ENCODE results near the gene SYNE2.
"Not testable (repeated sequence)": the region's sequence is repeated elsewhere in the genome, so short reads cannot be mapped to it uniquely, and the experiment has no call there.

The SYNE2 gene

DNA sequence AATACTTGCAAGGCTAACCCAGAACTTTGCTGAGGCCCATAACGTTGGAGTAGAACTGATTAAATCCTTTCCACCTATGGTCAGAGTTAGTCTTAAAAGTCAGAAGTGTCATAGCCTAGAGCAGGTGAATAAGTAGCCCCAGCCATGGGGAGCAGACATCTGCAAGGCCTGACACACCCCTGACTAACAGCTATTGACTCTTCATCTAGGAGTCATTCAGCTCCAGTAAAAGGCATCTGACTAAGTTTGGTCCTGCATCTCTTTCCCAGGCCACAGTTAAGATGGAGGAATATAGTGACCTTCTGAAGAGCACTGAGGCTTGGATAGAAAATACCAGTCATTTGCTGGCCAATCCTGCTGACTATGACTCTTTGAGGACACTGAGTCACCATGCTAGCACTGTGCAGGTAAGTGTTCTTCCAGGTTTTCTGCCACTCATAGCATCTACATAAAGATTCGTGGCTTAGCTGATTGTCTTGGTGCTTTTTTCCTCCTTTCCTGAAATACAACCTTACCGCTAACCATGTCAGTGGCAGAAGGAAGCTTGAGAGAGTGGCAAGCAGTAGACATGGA lies 228.5 kb downstream of the SYNE2 start:
- DNase-seq: no peak

DNA sequence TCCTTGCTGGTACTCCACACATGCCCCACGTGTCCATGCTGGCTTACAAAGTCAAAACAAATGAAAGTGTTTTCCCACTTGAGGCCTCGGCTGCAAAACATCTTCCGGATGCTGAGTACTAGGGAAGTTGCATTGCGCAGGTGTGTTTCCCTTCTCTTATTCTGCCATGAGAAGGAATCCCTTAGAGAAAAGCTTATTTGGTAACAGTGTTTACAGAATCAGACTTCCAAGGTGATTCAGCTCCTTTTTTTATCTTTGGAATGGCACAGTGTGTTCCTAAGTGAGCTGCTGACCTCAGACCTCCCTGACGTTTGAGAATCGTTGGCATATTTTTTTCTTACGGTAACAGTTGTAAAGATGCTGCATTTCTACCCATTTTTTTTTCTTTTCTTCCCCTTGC lies 230.0 kb downstream of the SYNE2 start:
- no peak for DNase-seq

DNA sequence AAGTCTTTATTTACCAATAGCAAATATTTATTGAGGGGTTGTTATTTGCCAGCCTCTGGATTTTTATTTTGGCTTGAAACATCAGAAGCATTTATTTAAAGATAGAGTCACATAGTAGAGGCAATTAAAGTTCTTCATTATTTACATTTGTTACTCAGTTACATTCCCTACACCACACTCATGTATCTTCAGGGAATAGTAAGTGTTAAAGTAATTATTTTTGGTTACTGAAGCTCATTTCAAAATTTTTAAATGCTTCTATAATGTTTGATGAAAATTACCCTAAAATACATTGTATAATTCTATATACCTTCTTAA lies 235.8 kb downstream of the SYNE2 start:
- no peak for DNase-seq

DNA sequence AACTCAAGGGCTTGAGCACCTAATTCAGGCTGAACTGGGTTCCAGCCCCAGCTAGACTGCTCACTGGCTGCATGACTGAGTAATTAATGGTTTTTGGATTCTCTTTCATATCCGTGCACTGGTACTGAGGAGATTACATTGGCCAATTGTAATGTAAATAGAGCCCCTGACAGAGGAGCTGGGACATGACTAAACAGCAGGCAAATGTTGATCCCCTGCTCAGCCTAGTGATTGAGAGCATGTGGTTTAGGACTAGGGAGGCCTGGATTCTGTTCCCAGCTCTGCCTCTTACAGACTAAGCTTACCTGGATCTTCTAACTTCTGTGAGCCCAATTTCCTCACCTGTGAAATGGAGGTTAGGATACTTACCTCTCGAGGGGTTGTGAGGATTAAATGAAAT lies 237.1 kb downstream of the SYNE2 start:
- DNase-seq: no peak

DNA sequence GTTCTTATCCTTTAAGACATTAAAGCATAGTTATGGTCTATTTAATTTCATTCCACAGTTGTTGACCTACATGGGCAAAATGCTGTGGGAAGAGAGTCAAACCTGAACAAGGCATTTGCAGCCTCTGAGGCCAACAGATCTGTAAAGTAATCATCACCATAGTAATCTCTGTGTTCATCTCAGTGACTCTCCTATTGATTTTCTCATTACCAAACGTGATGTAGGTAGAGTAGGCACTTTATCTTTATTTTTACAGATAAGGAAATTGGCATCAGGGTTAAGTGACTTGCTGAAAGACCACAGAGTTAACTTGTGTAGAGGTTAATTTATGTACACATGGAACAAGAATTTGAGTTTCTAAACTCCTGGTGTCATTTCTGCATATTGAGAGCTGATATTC lies 238.4 kb downstream of the SYNE2 start:
- no peak for DNase-seq

DNA sequence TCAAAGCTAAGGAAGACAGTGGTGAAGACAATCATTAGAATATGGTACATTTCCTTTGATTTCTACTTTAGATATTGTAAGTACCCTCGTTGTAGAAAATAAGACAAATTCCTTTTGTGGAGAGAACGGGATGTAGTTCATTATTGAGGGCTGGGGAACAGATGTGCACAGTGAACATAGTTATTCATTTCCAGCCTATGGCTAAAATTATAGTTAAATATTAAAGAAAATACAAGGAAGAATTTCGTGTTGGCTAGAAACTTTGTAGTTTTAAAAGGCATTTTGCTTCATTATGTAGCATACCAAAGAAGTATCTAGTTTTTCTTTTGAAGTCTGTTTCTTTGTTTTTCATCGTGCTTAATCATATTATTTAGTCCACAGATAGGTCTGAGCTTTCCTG lies 239.5 kb downstream of the SYNE2 start:
- no peak for DNase-seq

DNA sequence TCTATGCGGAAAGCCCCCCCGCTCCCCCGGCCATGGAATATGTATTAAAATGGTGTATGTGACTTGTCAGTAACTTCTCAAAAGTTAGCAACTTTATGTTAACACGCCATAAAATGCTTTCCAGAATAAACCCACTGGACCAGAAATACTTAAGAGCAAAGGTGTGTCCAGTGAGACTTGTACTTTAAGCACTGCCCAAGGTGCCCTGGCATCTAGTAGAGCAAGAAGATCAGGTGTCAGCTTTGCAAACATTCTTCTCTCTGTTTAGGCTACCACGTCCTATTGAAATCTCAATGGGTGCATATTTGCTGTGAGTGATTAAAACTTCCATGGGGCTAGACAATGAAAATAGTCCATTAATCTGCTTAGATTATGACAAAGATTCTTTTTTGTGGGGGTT lies 240.1 kb downstream of the SYNE2 start:
- no peak for DNase-seq

DNA sequence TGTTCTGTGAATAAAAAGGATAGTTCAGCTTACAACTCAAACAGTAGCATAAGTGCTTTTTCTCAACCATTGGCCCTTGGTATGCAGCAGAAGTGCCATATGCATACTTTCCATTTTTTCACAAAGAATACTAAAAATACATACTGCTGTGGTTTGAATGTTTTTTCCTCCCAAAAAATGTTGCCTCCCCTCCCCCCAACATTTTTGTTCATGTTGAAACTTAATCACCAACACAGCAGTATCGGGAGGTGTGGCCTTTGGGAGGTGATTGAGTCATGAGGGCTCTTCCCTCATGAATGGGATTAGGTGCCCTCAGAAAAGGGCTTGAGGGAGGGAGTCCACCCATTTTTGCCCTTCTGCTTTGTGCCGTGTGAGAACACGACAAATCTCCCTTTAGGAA lies 242.8 kb downstream of the SYNE2 start:
- DNase-seq: no peak

DNA sequence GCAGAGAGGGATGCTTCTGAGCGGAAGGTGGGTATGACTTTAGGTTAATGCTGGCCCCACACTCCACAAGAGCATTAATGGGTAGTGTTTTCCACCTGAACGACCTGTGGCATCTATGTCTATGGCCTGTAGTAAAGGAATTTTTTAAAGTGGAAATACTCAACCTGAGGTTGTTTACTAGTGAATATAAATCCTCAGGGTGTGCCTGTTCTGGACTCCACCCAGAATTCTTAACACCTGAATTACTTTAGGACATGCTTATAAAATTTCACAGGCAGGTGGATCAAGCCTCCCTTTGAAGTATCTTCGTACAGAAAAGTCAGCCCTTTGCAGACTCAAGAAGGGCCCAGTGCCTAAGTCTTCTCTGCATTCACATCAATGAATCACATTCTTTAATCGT lies 245.3 kb downstream of the SYNE2 start:
- DNase-seq: no peak

DNA sequence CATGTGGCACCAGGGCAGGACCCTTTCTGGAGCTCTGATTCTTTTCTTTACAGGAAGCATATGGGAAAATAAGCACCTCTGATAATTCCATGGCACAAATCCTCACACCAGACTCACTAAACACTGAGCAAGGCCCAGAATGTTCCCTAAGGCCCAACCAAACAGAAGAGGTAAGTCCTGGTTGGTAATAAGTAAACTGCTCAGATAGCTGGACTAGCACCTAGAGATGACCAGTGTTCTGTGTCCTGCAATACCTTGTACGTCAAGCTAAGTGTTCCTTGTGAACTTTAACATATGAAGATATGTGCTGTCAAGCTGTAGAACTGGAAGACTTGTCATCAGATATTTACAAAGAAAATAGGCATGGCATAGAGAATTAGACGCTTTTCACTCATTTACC lies 254.6 kb downstream of the SYNE2 start:
- DNase-seq: no peak

DNA sequence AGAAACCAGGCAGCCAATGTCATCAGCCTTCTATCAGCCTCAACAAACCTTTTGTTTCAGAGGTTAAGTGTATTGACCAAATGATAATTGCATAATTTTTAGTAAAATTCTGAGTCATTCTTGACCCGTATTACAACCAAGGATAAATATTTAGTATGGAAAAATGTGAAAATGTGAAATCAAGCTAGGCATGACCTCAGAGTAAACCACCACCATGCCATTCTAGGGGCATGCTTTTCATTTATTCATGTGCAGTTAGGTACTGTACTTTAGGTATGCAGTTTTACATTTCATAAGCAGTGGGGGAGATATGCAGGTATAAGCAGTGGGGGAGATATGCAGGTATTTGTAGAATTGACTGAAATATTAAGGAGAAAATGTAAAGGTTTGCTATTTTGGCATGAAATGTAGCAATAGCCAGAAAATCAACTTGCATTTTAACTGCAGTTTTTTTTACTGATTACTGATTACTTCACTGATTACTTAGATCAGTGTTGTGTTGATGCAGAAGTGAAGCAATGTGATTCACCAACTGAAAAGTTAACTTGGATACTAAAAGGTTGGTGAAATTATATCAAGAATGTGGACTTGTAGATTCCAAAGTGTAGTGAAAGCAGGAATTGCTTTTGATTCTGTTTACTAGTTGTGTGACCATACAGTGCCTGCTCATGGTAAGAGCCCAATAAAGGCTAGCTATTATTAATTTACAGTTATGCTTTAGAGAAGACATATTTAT lies 257.2 kb downstream of the SYNE2 start:
- DNase-seq: no peak

DNA sequence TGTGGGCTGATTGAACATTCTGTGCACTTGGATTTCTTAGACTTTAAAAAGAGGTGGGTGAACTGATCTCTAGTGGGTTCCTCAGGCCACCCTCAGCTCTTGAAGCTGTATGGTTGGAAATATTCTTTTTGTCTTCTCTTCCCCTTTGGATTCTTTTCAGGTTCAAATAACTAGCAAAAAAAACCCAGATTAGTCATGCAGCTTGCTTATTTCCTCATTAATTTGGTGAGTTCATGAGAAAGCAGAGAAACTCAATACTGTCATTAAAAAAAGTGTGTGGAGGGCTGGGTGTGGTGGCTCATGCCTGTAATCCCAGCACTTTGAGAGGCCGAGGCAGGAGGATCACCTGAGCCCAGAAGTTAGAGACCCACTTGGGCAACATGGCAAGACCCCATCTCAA lies 258.0 kb downstream of the SYNE2 start:
- DNase-seq: no peak

DNA sequence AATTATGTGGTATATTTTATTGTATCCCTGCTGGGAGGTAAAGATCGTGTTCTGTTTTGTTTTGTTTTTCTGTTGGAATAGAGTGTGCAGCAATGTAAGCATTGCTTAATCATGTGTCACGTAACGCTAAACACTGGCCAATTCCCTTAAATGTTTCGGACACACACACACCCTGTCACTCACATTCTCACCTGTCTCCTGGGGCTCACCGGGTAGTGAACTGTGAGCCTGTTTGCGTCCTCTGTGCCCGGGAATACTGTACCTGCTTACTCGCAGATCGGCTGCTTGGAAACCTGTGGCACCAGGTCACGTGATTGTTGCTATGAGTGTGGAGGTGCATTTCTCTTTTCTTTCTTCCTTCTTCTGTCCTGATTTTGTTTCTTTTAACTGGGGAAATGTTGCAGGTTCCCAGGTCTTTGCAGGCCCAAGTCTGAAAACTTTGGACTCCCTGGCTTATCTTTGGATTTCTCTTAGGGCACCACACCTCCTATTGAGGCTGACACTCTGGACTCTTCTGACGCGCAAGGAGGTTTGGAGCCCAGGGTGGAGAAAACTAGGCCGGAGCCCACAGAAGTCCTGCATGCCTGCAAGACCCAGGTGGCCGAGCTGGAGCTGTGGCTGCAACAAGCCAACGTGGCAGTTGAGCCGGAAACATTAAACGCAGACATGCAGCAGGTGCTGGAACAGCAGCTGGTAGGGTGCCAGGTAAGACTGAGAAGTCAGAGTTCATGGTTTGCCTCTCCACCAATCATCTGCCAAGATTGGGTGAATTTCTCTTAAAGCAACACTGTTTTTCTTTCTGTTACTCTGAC lies 260.3 kb downstream of the SYNE2 start:
- DNase-seq: peak; percentile 86

DNA sequence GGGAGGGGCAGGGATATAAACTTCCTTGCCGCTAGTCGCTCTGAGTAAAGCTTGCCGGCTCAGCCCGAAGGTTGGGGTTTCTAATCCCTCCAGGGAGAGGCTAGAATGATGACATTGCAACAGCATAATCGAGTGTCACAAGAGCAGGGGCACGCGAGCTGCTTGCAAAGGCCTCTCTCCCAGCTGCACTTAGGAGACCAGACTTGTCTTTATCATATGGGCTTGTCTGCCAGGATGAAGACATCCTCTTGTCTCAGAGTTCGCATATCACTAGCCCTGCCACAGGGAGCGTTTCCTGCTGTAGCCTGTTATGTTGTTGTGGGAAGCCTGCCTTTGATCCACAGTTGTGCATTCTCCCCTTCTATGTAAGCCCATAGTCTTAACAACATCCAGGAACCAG lies 261.4 kb downstream of the SYNE2 start:
- no peak for DNase-seq

DNA sequence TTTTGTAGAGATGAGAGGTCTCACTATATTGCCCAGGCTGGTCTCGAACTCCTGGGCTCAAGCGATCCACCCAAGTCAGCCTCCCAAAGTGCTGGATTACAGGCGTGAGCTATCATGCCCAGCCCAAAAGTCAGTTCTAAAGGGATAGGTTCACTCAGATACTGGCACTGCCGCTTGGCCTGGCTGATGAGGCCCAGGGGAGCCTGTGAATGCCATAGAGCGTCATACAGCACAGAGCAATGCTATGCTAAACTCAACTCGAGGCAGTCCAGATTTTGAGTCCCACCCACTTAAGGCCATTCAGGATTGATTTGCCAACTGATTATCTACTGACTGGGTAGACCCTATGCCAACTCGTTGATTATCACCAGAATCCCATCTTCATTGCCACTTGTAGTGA lies 262.0 kb downstream of the SYNE2 start:
- no peak for DNase-seq

DNA sequence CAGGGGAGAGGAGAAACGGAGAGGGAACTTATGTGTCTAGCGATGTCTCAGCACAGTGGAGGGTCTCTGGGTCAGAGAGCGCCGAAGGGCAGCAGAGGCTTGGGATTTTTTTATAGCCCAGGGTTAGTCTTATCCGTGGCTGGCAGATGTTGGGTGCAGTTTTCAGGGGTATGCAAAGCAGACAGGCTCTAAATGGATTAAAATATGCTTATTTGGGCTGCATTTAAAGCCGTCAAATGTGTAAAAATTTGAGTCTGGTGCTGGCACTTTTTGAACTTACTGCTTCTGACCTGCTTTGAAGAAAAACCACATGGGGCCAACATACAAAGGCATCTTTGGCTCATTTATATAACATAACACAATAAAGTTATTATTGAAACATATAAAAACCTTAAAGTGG lies 262.6 kb downstream of the SYNE2 start:
- DNase-seq: no peak

DNA sequence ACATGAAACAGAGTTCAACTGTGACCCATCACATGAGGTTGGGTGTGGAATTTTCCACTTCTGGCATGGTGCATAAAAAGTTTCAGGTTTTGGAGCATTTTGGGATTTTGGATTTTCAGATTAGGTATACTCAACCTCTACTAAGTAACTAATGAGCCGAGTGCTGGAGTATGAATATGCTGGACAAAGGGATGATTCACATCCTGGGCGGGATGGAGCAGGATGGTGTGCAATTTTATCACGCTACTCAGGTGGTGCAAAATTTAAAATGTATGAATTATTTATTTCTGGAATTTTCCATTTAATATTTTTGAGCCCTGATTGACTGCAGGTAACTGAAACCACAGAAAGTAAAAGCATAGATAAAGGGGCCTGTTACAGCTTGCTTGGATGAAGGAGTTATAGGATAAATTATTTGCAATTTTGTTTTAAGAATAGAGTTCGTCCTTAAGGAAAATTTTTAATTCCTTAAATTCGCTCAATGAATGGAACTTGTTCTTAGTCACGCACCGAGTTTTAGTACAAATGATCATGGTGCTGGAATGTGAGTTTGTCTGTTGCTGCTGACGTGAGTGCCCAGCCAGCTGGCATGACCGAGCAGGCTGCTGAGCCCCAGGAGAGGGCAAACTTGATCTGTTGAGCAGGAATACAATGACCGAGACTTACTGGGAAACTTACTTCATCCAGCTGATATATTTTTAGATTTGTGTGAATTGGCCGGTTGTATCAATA lies 265.0 kb downstream of the SYNE2 start:
- DNase-seq: no peak

DNA sequence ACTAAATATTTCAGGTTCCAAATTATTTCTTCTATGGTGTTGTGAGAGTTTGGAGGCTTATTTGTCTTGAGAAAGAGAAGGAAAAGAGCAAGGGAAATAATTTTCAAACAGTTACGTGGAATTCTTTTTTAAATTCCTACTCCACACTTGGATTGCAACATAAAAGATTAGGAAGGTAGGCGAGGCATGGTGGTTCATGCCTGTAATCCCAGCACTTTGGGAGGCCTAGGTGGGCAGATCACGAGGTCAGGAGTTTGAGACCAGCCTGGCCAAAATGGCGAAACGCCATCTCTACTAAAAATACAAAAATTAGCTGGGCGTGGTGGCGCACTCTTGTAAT lies 265.6 kb downstream of the SYNE2 start:
- not testable (repeated sequence) for DNase-seq

DNA sequence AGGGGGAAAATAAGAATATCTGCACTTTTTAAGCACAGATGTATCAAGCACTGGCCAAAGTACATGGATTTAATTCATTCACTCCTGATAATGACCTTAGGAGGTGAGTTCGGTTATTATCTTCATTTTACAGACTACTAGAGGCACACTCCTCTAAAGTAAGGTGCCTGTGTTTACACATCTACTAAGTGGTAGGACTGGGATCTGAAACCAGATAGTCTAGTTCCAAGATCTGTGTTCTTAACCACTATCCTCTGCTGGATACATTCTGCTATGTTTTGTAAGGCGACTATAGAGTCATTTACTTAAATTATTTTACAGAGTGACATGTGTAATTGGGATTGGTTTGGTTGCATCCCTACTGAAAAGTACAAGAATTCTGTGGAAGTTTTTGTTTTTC lies 266.1 kb downstream of the SYNE2 start:
- DNase-seq: no peak

DNA sequence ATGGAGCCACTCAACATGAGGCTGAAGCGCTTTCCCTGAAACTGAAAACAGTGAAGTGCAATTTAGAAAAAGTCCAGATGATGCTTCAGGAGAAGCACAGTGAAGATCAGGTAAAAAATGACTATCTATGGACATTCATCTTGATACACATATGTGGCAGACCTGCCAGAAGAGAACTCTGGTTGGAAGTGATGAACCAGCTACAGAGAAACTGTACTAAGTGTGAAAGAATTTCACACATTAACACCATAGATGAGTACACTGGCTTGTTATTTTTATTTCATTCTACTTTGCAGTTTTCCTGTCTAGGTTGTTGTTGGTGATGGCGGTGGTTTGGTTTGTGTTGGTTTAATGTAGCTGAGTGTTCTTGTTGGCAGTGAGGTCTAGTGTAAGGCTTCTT lies 266.7 kb downstream of the SYNE2 start:
- no peak for DNase-seq

DNA sequence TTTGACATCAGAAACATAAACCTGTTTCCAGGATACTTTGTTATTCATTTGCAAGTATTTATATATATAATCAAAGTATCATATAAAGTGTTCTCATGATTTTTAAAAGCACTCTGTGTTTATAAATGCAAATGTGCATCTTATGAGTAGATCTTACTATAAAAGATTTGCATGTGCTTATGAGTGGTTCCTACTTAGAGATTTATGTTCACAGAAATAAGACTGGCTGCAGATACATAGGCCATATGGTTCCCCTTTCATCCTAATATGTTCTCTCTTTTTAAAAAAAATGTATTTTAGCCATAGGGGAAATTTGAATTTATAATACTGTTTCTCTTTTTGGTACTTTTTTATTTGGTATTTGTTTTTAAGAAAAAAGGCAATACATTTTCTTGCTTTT lies 267.2 kb downstream of the SYNE2 start:
- no peak for DNase-seq

DNA sequence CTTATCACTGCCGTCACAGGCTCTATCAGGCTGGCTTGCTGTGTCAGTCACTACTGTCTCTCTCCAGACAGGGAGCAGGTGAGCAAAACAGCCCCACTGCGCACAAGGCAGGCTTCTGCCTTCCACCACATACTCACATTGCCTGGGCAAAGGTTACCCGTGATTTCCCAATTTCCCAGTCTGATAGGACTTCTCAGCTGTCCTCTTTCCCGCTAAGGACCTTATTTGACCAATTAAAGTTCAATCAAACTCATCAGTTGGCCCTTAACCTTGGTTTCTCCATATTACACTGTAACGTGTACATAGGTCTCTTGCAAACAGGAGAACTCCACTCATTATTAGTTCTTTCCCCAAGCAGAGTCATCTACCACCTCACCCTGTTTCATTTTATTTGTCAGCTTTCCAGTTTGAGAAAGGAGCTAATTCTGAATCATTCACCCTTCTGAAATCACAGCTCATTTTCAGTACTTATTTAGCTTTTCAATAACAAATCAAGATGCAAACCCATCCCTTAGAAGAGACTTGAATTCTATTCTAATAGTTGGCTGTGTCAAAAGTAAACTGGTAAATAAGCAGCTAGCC lies 270.5 kb downstream of the SYNE2 start:
- DNase-seq: no peak

DNA sequence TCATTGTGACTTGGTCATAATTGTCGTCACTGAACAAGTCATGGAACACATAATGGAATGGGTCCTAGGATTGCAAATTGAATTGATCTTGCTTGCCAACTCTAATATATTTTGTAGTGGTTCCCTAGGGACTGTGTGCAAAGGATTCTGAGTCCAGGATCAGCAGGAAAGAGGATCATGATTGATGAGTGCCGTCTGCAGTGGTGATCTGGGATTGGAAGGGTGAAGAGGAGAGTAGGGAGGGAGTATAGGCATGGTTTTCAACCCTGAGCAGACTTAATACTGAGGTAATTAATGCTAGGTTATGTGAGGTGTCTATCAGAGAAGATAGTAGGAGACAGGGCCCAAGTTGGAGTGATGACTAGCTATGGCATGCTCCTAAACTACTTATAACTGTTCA lies 272.5 kb downstream of the SYNE2 start:
- no peak for DNase-seq

DNA sequence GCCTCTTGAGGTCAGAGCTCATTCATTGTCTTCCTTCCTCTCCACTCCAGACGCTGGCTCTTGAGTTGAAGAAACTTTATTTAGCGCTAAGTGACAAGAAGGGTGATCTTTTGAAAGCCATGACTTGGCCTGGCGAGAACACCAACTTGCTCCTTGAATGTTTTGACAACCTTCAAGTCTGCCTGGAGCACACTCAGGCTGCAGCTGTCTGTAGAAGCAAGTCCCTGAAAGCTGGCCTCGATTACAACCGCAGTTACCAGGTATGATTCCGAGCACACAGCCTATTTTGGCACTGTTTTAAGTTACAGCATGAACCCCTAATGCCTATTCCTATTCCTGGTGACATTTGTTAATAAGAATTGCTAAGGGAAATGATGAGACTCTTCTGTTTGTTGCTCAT lies 273.7 kb downstream of the SYNE2 start:
- no peak for DNase-seq

Measured in RPMI8226 (cell line).